Heart left ventricle (tissue), 13 donors: ENCODE measurements around the gene JTB.

Experiments used
- POLR2A ChIP-seq, 2 donors: fragments of 450-650 bp; IDR thresholded peaks; one replicate each; pipeline ENCODE4 v1.6.1; 2017; ENCODE audit warnings: antibody characterized with exemption in 2 of 2, mild to moderate bottlenecking in 2 of 2, moderate library complexity in 2 of 2
- TF ChIP-seq, protein P1 (sequence below), 12 donors: fragments of 200-600 bp; sonication (generic) in 4 of 12; IDR thresholded peaks; one replicate each; pipeline versions ENCODE4 v1.5.0 to v1.8.0; 2018 to 2022; ENCODE audit warnings: antibody characterized with exemption in 12 of 12, mild to moderate bottlenecking in 5 of 12
- donor health status: ischemic (EF 13 %, LVEDD 7.1; RV severe dilation, severe dysfunction).
- donor health status: DM: no; HTN: yes; CAD: no.
- donor health status: DM: no; HTN: no; CAD: no.
- donor health status: ischemic (EF 25% LVEDD 6.9; RV normal size, moderate dysfunction).
- donor health status: ischemic (EF 25% LVEDD 5.7; RV mildly dilated, moderate dysfunction).
- donor health status: ischemic (EF 35%, LVEDD 5.7; RV mildly dilated, moderate dysfunction).
- donor health status: nonischemic (EF 11% LVEDD 7.7; RV severe dilation, severe dysfunction).
- donor health status: DM: yes; HTN: yes; CAD: no.
- donor health status: PGD.
- donor health status: ischemic (EF 29% LVEDD 5.4; RV normal size, mild dysfunction).
- donor health status: nonischemic (EF 23%, LVEDD 6.1; RV moderate dilation, normal function).

DNA sequence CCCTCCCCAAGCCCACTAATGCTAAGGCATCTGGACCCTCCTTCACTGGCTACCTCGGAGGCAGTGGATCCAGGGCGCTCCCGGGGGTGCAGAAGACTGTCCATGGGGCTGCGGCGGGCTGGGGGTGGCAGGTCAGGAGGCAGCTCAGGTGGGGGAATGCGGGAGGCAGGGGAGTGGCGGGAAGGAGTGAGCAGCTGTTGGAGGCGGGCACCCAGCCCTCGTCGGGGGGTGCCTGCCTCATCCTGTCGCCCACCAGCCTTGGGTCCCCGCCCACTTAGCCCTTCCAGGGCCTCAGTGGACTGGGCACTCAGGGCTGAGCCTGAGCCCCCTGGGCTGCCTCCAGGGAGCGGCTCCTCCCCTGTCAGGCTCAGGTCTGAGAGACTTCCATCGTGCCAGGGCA, 44.0 kb downstream of the JTB start:
- TF ChIP-seq, protein P1, sequence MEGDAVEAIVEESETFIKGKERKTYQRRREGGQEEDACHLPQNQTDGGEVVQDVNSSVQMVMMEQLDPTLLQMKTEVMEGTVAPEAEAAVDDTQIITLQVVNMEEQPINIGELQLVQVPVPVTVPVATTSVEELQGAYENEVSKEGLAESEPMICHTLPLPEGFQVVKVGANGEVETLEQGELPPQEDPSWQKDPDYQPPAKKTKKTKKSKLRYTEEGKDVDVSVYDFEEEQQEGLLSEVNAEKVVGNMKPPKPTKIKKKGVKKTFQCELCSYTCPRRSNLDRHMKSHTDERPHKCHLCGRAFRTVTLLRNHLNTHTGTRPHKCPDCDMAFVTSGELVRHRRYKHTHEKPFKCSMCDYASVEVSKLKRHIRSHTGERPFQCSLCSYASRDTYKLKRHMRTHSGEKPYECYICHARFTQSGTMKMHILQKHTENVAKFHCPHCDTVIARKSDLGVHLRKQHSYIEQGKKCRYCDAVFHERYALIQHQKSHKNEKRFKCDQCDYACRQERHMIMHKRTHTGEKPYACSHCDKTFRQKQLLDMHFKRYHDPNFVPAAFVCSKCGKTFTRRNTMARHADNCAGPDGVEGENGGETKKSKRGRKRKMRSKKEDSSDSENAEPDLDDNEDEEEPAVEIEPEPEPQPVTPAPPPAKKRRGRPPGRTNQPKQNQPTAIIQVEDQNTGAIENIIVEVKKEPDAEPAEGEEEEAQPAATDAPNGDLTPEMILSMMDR (IDR thresholded peaks at IDR 0.05) = no peak
- TF ChIP-seq POLR2A (IDR thresholded peaks at IDR 0.05) = no peak
